WTC11 (cell line): Measurements from ENCODE around the gene AFAP1L1.

Source experiments
- CREB1 ChIP-seq: sonication (generic); formaldehyde crosslinking; IDR thresholded peaks from 2 replicates; pipeline ENCODE4 v1.8.0; 2023; ENCODE audit warnings: mild to moderate bottlenecking, missing genetic modification reagents
- GRHL2 ChIP-seq: fragments of 250-450 bp; sonication (Bioruptor Pico); IDR thresholded peaks from 2 replicates; pipeline ENCODE4 v1.8.0; 2022; ENCODE audit warnings: mild to moderate bottlenecking, moderate library complexity; ENCODE audit not compliant: insufficient replicate concordance, severe bottlenecking
- JUN ChIP-seq: sonication (generic); formaldehyde crosslinking; IDR thresholded peaks from 2 replicates; pipeline ENCODE4 v1.8.0; 2023; ENCODE audit warnings: mild to moderate bottlenecking, missing genetic modification reagents
- NR3C1 ChIP-seq: sonication (generic); formaldehyde crosslinking; conservative IDR thresholded peaks from 2 replicates; pipeline ENCODE4 v1.8.1; 2023; ENCODE audit warnings: low read depth, mild to moderate bottlenecking, missing genetic modification reagents
- SP1 ChIP-seq: sonication (generic); formaldehyde crosslinking; conservative IDR thresholded peaks from 2 replicates; pipeline ENCODE4 v1.8.1; 2022; ENCODE audit warnings: missing genetic modification reagents
- TEAD1 ChIP-seq: sonication (generic); formaldehyde crosslinking; IDR thresholded peaks from 2 replicates; pipeline ENCODE4 v1.8.0; 2022; ENCODE audit warnings: mild to moderate bottlenecking, missing genetic modification reagents
- TP53 ChIP-seq: sonication (generic); formaldehyde crosslinking; IDR thresholded peaks from 2 replicates; pipeline ENCODE4 v1.8.1; 2023; ENCODE audit warnings: mild to moderate bottlenecking, missing genetic modification reagents
- ZBTB43 ChIP-seq: sonication (generic); formaldehyde crosslinking; IDR thresholded peaks from 2 replicates; pipeline ENCODE4 v1.8.1; 2023; ENCODE audit warnings: mild to moderate bottlenecking, missing genetic modification reagents
- TF ChIP-seq, protein P1 (sequence below): fragments of 200-600 bp; IDR thresholded peaks from 2 replicates; pipeline ENCODE4 v1.8.0; 2022; ENCODE audit warnings: antibody characterized with exemption
- TF ChIP-seq, protein P2 (sequence below): sonication (generic); formaldehyde crosslinking; IDR thresholded peaks from 2 replicates; pipeline ENCODE4 v1.8.0; 2022; ENCODE audit warnings: mild to moderate bottlenecking, missing genetic modification reagents

DNA sequence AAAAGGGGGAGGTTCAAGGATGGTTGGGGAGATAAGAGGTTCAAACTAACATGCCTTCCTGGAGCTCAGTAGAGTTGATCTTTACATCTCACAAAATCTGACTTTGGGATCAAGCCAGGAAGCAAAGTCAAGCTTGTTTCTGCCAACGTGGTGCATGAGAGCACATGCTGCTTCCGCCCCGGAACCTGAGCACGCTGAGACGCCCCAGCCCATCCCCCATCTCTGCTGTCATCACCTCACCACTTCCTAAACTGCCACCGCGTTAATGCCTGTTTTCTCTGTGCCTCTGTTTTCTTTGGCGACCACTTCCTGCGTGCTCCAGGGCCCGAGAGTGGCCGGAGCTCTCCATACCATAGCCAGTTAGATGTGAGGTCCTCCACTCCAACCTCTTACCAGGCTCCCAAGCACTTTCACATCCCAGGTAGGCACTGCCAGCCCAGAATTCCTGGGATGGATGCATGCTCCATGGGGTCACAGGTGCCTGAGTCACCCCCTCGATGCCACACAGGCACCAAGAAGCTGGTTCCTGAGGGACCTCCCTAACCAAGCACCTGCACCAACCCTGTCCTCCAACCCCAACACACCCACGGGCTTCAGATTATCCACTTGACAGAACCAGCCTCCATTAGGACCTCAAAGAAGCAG is 31.2 kb upstream of the AFAP1L1 start:
- TF ChIP-seq, protein P1, sequence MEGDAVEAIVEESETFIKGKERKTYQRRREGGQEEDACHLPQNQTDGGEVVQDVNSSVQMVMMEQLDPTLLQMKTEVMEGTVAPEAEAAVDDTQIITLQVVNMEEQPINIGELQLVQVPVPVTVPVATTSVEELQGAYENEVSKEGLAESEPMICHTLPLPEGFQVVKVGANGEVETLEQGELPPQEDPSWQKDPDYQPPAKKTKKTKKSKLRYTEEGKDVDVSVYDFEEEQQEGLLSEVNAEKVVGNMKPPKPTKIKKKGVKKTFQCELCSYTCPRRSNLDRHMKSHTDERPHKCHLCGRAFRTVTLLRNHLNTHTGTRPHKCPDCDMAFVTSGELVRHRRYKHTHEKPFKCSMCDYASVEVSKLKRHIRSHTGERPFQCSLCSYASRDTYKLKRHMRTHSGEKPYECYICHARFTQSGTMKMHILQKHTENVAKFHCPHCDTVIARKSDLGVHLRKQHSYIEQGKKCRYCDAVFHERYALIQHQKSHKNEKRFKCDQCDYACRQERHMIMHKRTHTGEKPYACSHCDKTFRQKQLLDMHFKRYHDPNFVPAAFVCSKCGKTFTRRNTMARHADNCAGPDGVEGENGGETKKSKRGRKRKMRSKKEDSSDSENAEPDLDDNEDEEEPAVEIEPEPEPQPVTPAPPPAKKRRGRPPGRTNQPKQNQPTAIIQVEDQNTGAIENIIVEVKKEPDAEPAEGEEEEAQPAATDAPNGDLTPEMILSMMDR, result no peak
- TF ChIP-seq ZBTB43 (CRISPR knock-in tag), result no peak
- TF ChIP-seq, protein P2, sequence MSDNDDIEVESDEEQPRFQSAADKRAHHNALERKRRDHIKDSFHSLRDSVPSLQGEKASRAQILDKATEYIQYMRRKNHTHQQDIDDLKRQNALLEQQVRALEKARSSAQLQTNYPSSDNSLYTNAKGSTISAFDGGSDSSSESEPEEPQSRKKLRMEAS (CRISPR knock-in tag), result no peak
- no peak for TF ChIP-seq GRHL2 (CRISPR knock-in tag)
- no peak for TF ChIP-seq SP1
- no peak for TF ChIP-seq CREB1 (CRISPR knock-in tag)
- TF ChIP-seq TP53, result no peak
- no peak for TF ChIP-seq NR3C1
- no peak for TF ChIP-seq JUN
- TF ChIP-seq TEAD1 (CRISPR knock-in tag), result no peak
